ENCODE measurements around the gene EPC1.

Gene EPC1

GRCh38 chr10:32318476-32318896 is 28.5 kb downstream of the EPC1 start:
- no peak for TF ChIP-seq NFIC (IDR thresholded peaks at IDR 0.05)
- TF ChIP-seq REST (IDR thresholded peaks at IDR 0.05; ENCODE audit: low read depth), result no peak
- no peak for TF ChIP-seq ZBTB7A (IDR thresholded peaks at IDR 0.05; ENCODE audit: low read depth)
- TF ChIP-seq MAX (IDR thresholded peaks at IDR 0.05), result no peak
- TF ChIP-seq YY1 (IDR thresholded peaks at IDR 0.05; ENCODE audit: low read depth), result no peak
- TF ChIP-seq TCF12 (IDR thresholded peaks at IDR 0.05; ENCODE audit: low read depth), result no peak
- TF ChIP-seq TAF1 (IDR thresholded peaks at IDR 0.05; ENCODE audit: low read depth), result no peak
- no peak for TF ChIP-seq EGR1 (IDR thresholded peaks at IDR 0.05)
- no peak for TF ChIP-seq FOXM1 (IDR thresholded peaks at IDR 0.05; ENCODE audit: borderline replicate concordance, low read depth)
- TF ChIP-seq USF1 (IDR thresholded peaks at IDR 0.05), result no peak
- no peak for TF ChIP-seq RAD21 (IDR thresholded peaks at IDR 0.05; ENCODE audit: low read depth)
- TF ChIP-seq CEBPB (IDR thresholded peaks at IDR 0.05), result no peak

- TF ChIP-seq CEBPB (IDR thresholded peaks at IDR 0.05) (no peak), YY1 (IDR thresholded peaks at IDR 0.05; ENCODE audit: low read depth) (no peak), FOXM1 (IDR thresholded peaks at IDR 0.05; ENCODE audit: borderline replicate concordance, low read depth) (no peak), ZBTB7A (IDR thresholded peaks at IDR 0.05; ENCODE audit: low read depth) (no peak), EP300 (IDR thresholded peaks at IDR 0.05; ENCODE audit: borderline replicate concordance) (no peak), TAF1 (IDR thresholded peaks at IDR 0.05; ENCODE audit: low read depth) (no peak), EGR1 (IDR thresholded peaks at IDR 0.05) (no peak)
Measured at GRCh38 chr10:32317795-32318357, 29.1 kb downstream of the EPC1 start.

GRCh38 chr10:32315424-32315823 is 31.5 kb downstream of the EPC1 start:
- TF ChIP-seq FOXM1 (IDR thresholded peaks at IDR 0.05; ENCODE audit: borderline replicate concordance, low read depth), result no peak

- no peak for TF ChIP-seq TAF1 (IDR thresholded peaks at IDR 0.05; ENCODE audit: low read depth)
- no peak for TF ChIP-seq FOXM1 (IDR thresholded peaks at IDR 0.05; ENCODE audit: borderline replicate concordance, low read depth)
- no peak for TF ChIP-seq ZBTB7A (IDR thresholded peaks at IDR 0.05; ENCODE audit: low read depth)
Measured at GRCh38 chr10:32314588-32314987, 32.4 kb downstream of the EPC1 start.

GRCh38 chr10:32308027-32308603 is 38.8 kb downstream of the EPC1 start:
- no peak for TF ChIP-seq FOXM1 (IDR thresholded peaks at IDR 0.05; ENCODE audit: borderline replicate concordance, low read depth)
- TF ChIP-seq RAD21 (IDR thresholded peaks at IDR 0.05; ENCODE audit: low read depth), result no peak
- TF ChIP-seq USF1 (IDR thresholded peaks at IDR 0.05), result no peak
- TF ChIP-seq REST (IDR thresholded peaks at IDR 0.05; ENCODE audit: low read depth), result no peak
- TF ChIP-seq TCF12 (IDR thresholded peaks at IDR 0.05; ENCODE audit: low read depth), result no peak
- no peak for TF ChIP-seq CEBPB (IDR thresholded peaks at IDR 0.05)
- no peak for TF ChIP-seq MAX (IDR thresholded peaks at IDR 0.05)
- no peak for TF ChIP-seq NFIC (IDR thresholded peaks at IDR 0.05)
- no peak for TF ChIP-seq TEAD4 (IDR thresholded peaks at IDR 0.05)
- TF ChIP-seq CREB1 (IDR thresholded peaks at IDR 0.05; ENCODE audit: low read depth), result no peak
- TF ChIP-seq EP300 (IDR thresholded peaks at IDR 0.05; ENCODE audit: borderline replicate concordance), result no peak
- TF ChIP-seq ZBTB7A (IDR thresholded peaks at IDR 0.05; ENCODE audit: low read depth), result no peak
- no peak for TF ChIP-seq YY1 (IDR thresholded peaks at IDR 0.05; ENCODE audit: low read depth)

- TF ChIP-seq EP300 (IDR thresholded peaks at IDR 0.05; ENCODE audit: borderline replicate concordance) (no peak), YY1 (IDR thresholded peaks at IDR 0.05; ENCODE audit: low read depth) (no peak), FOXM1 (IDR thresholded peaks at IDR 0.05; ENCODE audit: borderline replicate concordance, low read depth) (no peak), MAX (IDR thresholded peaks at IDR 0.05) (no peak), NFIC (IDR thresholded peaks at IDR 0.05) (no peak), CREB1 (IDR thresholded peaks at IDR 0.05; ENCODE audit: low read depth) (no peak)
Measured at GRCh38 chr10:32307609-32308008, 39.3 kb downstream of the EPC1 start.
